ENCODE results near the gene RB1.

Gene RB1

DNA sequence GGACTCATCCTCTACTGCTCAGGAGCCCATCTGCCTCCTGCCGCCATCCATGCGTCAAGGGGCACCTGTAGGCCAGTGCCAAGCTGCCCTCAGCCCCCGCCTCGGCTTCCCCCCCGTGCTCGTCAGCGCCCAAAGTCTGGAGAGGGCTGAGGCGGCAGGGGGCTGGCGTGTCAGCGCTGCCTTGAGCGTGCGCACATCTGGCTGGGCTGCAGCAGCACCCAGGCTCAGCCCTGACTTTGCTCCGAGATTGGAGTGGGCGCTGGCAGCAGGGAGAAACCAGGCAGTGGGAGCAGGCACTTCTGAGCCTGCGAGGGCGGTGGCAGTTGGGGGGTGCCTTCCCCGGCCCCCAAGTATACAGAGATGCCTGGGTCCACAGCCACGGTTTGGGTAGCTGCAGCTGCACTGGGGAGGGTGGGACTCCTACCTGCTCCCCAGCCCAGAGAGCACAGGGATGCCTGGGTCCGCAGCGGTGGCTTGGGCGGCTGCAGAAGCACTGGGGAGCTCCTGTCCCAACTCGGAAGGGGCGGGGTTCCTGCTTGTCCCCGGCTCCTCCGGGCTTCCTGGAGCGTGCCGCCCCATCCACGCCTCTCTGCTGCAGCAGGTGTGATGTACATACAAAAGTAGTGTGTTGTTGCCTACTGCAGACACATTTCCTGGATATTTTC lies 154.2 kb downstream of the RB1 start:
- Histone ChIP-seq H3K56ac (ENCODE audit: low read length) (no peak overlapping the region), H2BK5ac (ENCODE audit: low read length) (no peak overlapping the region), H3K4me2 (ENCODE audit: low read length) (no peak overlapping the region), H3K79me2 (ENCODE audit: control insufficient read depth, insufficient read depth, low read length) (no peaks in the 10 kb centered on the region), H3K36me3 (ENCODE audit: control insufficient read depth, insufficient read depth, low read length) (no peaks in the 10 kb centered on the region), H3K18ac (ENCODE audit: low read length) (no peak overlapping the region), H3K4me3 (ENCODE audit: low read length) (no peak overlapping the region), H3K23ac (ENCODE audit: low read length) (no peak overlapping the region), H3K27me3 (ENCODE audit: insufficient read depth, low read length, poor library complexity) (no peaks in the 10 kb centered on the region), H4K5ac (ENCODE audit: low read length) (no peak overlapping the region), H3K27ac (ENCODE audit: low read depth, low read length) (no peak overlapping the region), H4K8ac (ENCODE audit: low read depth, low read length) (no peak overlapping the region), H2BK120ac (ENCODE audit: low read depth, low read length) (no peak overlapping the region), H3K4ac (ENCODE audit: low read depth, low read length) (no peak overlapping the region), H3K9ac (ENCODE audit: low read length) (no peak overlapping the region), H2AK5ac (ENCODE audit: low read length) (no peak overlapping the region), H3K4me1 (ENCODE audit: control insufficient read depth, low read depth, low read length) (peaks cover 3% of the 10 kb centered on the region), H2BK15ac (replicated peaks; ENCODE audit: low read depth) (no peak overlapping the region), H3K79me1 (ENCODE audit: low read length) (no peaks in the 10 kb centered on the region)
- WGBS (ENCODE audit: extremely low coverage, insufficient coverage, low lambda C conversion rate) = no CpG with 5 or more reads among the region's 28 CpGs
- DNase-seq = no peak

DNA sequence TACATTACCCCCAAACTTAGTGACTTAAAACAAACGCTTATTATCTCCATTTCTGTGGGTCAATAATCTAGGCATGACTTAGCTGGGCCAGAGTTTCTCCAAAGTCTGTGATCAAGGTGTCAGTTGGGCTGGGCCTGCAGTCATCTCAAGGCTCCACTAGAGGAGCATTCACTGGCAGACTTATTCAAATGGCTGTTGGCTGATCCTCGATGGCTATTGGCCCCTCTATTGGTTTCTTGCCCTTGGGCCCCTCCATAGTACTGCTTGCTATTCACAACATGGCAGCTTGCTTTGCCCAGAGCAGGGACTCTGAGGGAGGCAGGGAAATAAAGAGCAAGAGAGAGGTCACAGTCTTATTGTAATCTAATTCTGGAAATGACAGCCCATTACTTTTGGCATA lies 171.7 kb downstream of the RB1 start:
- Histone ChIP-seq H3K4ac (ENCODE audit: low read depth, low read length) (no peak overlapping the region), H2BK5ac (ENCODE audit: low read length) (no peak overlapping the region), H2BK120ac (ENCODE audit: low read depth, low read length) (no peak overlapping the region), H3K79me2 (ENCODE audit: control insufficient read depth, insufficient read depth, low read length) (no peaks in the 10 kb centered on the region), H3K4me2 (ENCODE audit: low read length) (no peak overlapping the region), H3K23ac (ENCODE audit: low read length) (no peak overlapping the region), H3K9ac (ENCODE audit: low read length) (no peak overlapping the region), H3K4me3 (ENCODE audit: low read length) (no peak overlapping the region), H3K18ac (ENCODE audit: low read length) (no peak overlapping the region), H2AK5ac (ENCODE audit: low read length) (no peak overlapping the region), H3K27me3 (ENCODE audit: insufficient read depth, low read length, poor library complexity) (no peaks in the 10 kb centered on the region), H3K36me3 (ENCODE audit: control insufficient read depth, insufficient read depth, low read length) (no peaks in the 10 kb centered on the region), H3K56ac (ENCODE audit: low read length) (no peak overlapping the region), H4K8ac (ENCODE audit: low read depth, low read length) (no peak overlapping the region), H4K5ac (ENCODE audit: low read length) (no peak overlapping the region), H2BK15ac (replicated peaks; ENCODE audit: low read depth) (no peak overlapping the region), H3K27ac (ENCODE audit: low read depth, low read length) (no peak overlapping the region), H3K79me1 (ENCODE audit: low read length) (no peaks in the 10 kb centered on the region), H3K4me1 (ENCODE audit: control insufficient read depth, low read depth, low read length) (no peaks in the 10 kb centered on the region)
- WGBS (ENCODE audit: extremely low coverage, insufficient coverage, low lambda C conversion rate) = no CpG with 5 or more reads among the region's 2 CpGs
- DNase-seq = peak; percentile 27

- no peak overlapping the region for H2BK15ac ChIP-seq (replicated peaks; ENCODE audit: low read depth)
- H2BK120ac ChIP-seq (ENCODE audit: low read depth, low read length) = no peak overlapping the region
- H3K23ac ChIP-seq (ENCODE audit: low read length) = no peak overlapping the region
- H2BK5ac ChIP-seq (ENCODE audit: low read length) = no peak overlapping the region
- no peaks in the 10 kb centered on the region for H3K79me2 ChIP-seq (ENCODE audit: control insufficient read depth, insufficient read depth, low read length)
- H3K36me3 ChIP-seq (ENCODE audit: control insufficient read depth, insufficient read depth, low read length) = no peaks in the 10 kb centered on the region
- H4K5ac ChIP-seq (ENCODE audit: low read length) = no peak overlapping the region
- H3K79me1 ChIP-seq (ENCODE audit: low read length) = no peaks in the 10 kb centered on the region
- H3K27ac ChIP-seq (ENCODE audit: low read depth, low read length) = no peak overlapping the region
- H3K4me1 ChIP-seq (ENCODE audit: control insufficient read depth, low read depth, low read length) = no peaks in the 10 kb centered on the region
- no peak overlapping the region for H2AK5ac ChIP-seq (ENCODE audit: low read length)
- H3K4me2 ChIP-seq (ENCODE audit: low read length) = no peak overlapping the region
- no peak overlapping the region for H3K18ac ChIP-seq (ENCODE audit: low read length)
- H3K56ac ChIP-seq (ENCODE audit: low read length) = no peak overlapping the region
- DNase-seq = no peak
- no peak overlapping the region for H3K4ac ChIP-seq (ENCODE audit: low read depth, low read length)
- H3K9ac ChIP-seq (ENCODE audit: low read length) = no peak overlapping the region
- no peak overlapping the region for H4K8ac ChIP-seq (ENCODE audit: low read depth, low read length)
- no peaks in the 10 kb centered on the region for H3K27me3 ChIP-seq (ENCODE audit: insufficient read depth, low read length, poor library complexity)
- H3K4me3 ChIP-seq (ENCODE audit: low read length) = no peak overlapping the region
These were observed 172.7 kb downstream of the RB1 start for GRCh38 chr13:48476215-48476614.

GRCh38 chr13:48476686-48477085 lies 173.1 kb downstream of the RB1 start:
- no peak overlapping the region for H2AK5ac ChIP-seq (ENCODE audit: low read length)

GRCh38 chr13:48477191-48477855 lies 173.8 kb downstream of the RB1 start:
- Histone ChIP-seq H4K8ac (ENCODE audit: low read depth, low read length) (no peak overlapping the region), H4K5ac (ENCODE audit: low read length) (no peak overlapping the region), H3K36me3 (ENCODE audit: control insufficient read depth, insufficient read depth, low read length) (no peaks in the 10 kb centered on the region), H2AK5ac (ENCODE audit: low read length) (no peak overlapping the region), H3K4me2 (ENCODE audit: low read length) (no peak overlapping the region), H3K18ac (ENCODE audit: low read length) (no peak overlapping the region), H3K9ac (ENCODE audit: low read length) (no peak overlapping the region), H3K23ac (ENCODE audit: low read length) (no peak overlapping the region), H3K56ac (ENCODE audit: low read length) (no peak overlapping the region), H3K27me3 (ENCODE audit: insufficient read depth, low read length, poor library complexity) (no peaks in the 10 kb centered on the region), H3K4me1 (ENCODE audit: control insufficient read depth, low read depth, low read length) (no peaks in the 10 kb centered on the region), H3K4ac (ENCODE audit: low read depth, low read length) (no peak overlapping the region), H3K4me3 (ENCODE audit: low read length) (no peak overlapping the region), H2BK120ac (ENCODE audit: low read depth, low read length) (no peak overlapping the region), H3K79me2 (ENCODE audit: control insufficient read depth, insufficient read depth, low read length) (no peaks in the 10 kb centered on the region), H2BK5ac (ENCODE audit: low read length) (no peak overlapping the region), H2BK15ac (replicated peaks; ENCODE audit: low read depth) (no peak overlapping the region), H3K79me1 (ENCODE audit: low read length) (no peaks in the 10 kb centered on the region), H3K27ac (ENCODE audit: low read depth, low read length) (no peak overlapping the region)
- no CpG with 5 or more reads among the region's 2 CpGs for WGBS (ENCODE audit: extremely low coverage, insufficient coverage, low lambda C conversion rate)
- no peak for DNase-seq

More at GRCh38 chr13:48476686-48477085, 173.1 kb downstream of the RB1 start:
- no peak overlapping the region for H3K4ac ChIP-seq (ENCODE audit: low read depth, low read length)
- no peak overlapping the region for H2BK120ac ChIP-seq (ENCODE audit: low read depth, low read length)
- no peak overlapping the region for H3K56ac ChIP-seq (ENCODE audit: low read length)
- no peak overlapping the region for H4K8ac ChIP-seq (ENCODE audit: low read depth, low read length)
- H2BK15ac ChIP-seq (replicated peaks; ENCODE audit: low read depth) = no peak overlapping the region
- no peak overlapping the region for H3K4me3 ChIP-seq (ENCODE audit: low read length)
- no peaks in the 10 kb centered on the region for H3K27me3 ChIP-seq (ENCODE audit: insufficient read depth, low read length, poor library complexity)
- no peaks in the 10 kb centered on the region for H3K36me3 ChIP-seq (ENCODE audit: control insufficient read depth, insufficient read depth, low read length)
- H4K5ac ChIP-seq (ENCODE audit: low read length) = no peak overlapping the region
- H3K4me2 ChIP-seq (ENCODE audit: low read length) = no peak overlapping the region
- WGBS (ENCODE audit: extremely low coverage, insufficient coverage, low lambda C conversion rate) = no CpG with 5 or more reads among the region's 4 CpGs
- no peak overlapping the region for H3K27ac ChIP-seq (ENCODE audit: low read depth, low read length)
- H3K79me2 ChIP-seq (ENCODE audit: control insufficient read depth, insufficient read depth, low read length) = no peaks in the 10 kb centered on the region
- no peaks in the 10 kb centered on the region for H3K79me1 ChIP-seq (ENCODE audit: low read length)
- H3K9ac ChIP-seq (ENCODE audit: low read length) = no peak overlapping the region
- no peaks in the 10 kb centered on the region for H3K4me1 ChIP-seq (ENCODE audit: control insufficient read depth, low read depth, low read length)
- DNase-seq = no peak
- no peak overlapping the region for H2BK5ac ChIP-seq (ENCODE audit: low read length)
- H3K23ac ChIP-seq (ENCODE audit: low read length) = no peak overlapping the region
- H3K18ac ChIP-seq (ENCODE audit: low read length) = no peak overlapping the region

- Histone ChIP-seq H3K18ac (ENCODE audit: low read length) (no peak overlapping the region), H2BK5ac (ENCODE audit: low read length) (no peak overlapping the region), H3K79me1 (ENCODE audit: low read length) (no peaks in the 10 kb centered on the region), H4K8ac (ENCODE audit: low read depth, low read length) (no peak overlapping the region), H3K79me2 (ENCODE audit: control insufficient read depth, insufficient read depth, low read length) (no peaks in the 10 kb centered on the region), H3K4me2 (ENCODE audit: low read length) (no peak overlapping the region), H4K5ac (ENCODE audit: low read length) (no peak overlapping the region), H3K4me1 (ENCODE audit: control insufficient read depth, low read depth, low read length) (no peaks in the 10 kb centered on the region), H3K27ac (ENCODE audit: low read depth, low read length) (no peak overlapping the region), H3K23ac (ENCODE audit: low read length) (no peak overlapping the region), H2BK15ac (replicated peaks; ENCODE audit: low read depth) (no peak overlapping the region), H3K56ac (ENCODE audit: low read length) (no peak overlapping the region), H3K9ac (ENCODE audit: low read length) (no peak overlapping the region), H3K4ac (ENCODE audit: low read depth, low read length) (no peak overlapping the region), H3K36me3 (ENCODE audit: control insufficient read depth, insufficient read depth, low read length) (no peaks in the 10 kb centered on the region), H3K27me3 (ENCODE audit: insufficient read depth, low read length, poor library complexity) (no peaks in the 10 kb centered on the region), H2AK5ac (ENCODE audit: low read length) (no peak overlapping the region), H3K4me3 (ENCODE audit: low read length) (no peak overlapping the region), H2BK120ac (ENCODE audit: low read depth, low read length) (no peak overlapping the region)
- no CpG with 5 or more reads among the region's 1 CpG for WGBS (ENCODE audit: extremely low coverage, insufficient coverage, low lambda C conversion rate)
- DNase-seq = no peak
These were observed 174.8 kb downstream of the RB1 start for GRCh38 chr13:48478391-48478790.

Data from mesendoderm (in vitro differentiated cells).